Liver (tissue), 9 donors: ENCODE measurements around the gene CGB2. TPM values are rescaled to one million over a fixed set of nuclear protein-coding genes. Genes with fewer than 3 reads are reported as not detected.

ENCODE experiments used
- DNase-seq: peaks from one replicate; pipeline ENCODE4 v3.0.0-alpha.2; 2017; ENCODE audit warnings: low spot score
- H3K27ac ChIP-seq, 2 donors: one replicate each; pipeline ENCODE4 v1.7.0; 2013; ENCODE audit warnings: inconsistent platforms in 2 of 2, low read length in 2 of 2, control low read depth in 1 of 2, low read depth in 1 of 2, mild to moderate bottlenecking in 1 of 2
- H3K27me3 ChIP-seq, 4 donors: one replicate each; pipeline versions ENCODE4 v1.6.1 to v1.7.0; 2013; ENCODE audit warnings: low read length in 3 of 4, inconsistent platforms in 1 of 4, mild to moderate bottlenecking in 1 of 4, moderate library complexity in 1 of 4; ENCODE audit not compliant: control insufficient read depth in 4 of 4, insufficient read depth in 4 of 4
- H3K36me3 ChIP-seq, 4 donors: one replicate each; pipeline versions ENCODE4 v1.6.1 to v1.7.0; 2013; ENCODE audit warnings: low read length in 3 of 4, mild to moderate bottlenecking in 3 of 4, low read depth in 1 of 4, moderate library complexity in 1 of 4; ENCODE audit not compliant: control insufficient read depth in 4 of 4, insufficient read depth in 3 of 4
- H3K4me1 ChIP-seq, 4 donors: one replicate each; pipeline versions ENCODE4 v1.6.1 to v1.7.0; 2013; ENCODE audit warnings: low read length in 3 of 4, mild to moderate bottlenecking in 3 of 4, moderate library complexity in 1 of 4; ENCODE audit not compliant: control insufficient read depth in 4 of 4, insufficient read depth in 4 of 4
- H3K4me3 ChIP-seq, 3 donors: one replicate each; pipeline versions ENCODE4 v1.6.1 to v1.7.0; 2013; ENCODE audit warnings: low read length in 3 of 3, control low read depth in 1 of 3, low read depth in 1 of 3, mild to moderate bottlenecking in 1 of 3
- H3K9ac ChIP-seq, 2 donors: one replicate each; pipeline ENCODE4 v1.7.0; 2013; ENCODE audit warnings: low read length in 2 of 2, mild to moderate bottlenecking in 2 of 2, moderate library complexity in 2 of 2, control low read depth in 1 of 2, low read depth in 1 of 2
- H3K9me3 ChIP-seq, 4 donors: one replicate each; pipeline versions ENCODE4 v1.6.1 to v1.7.0; 2013; ENCODE audit warnings: low read length in 3 of 4; ENCODE audit not compliant: control insufficient read depth in 4 of 4
- CTCF ChIP-seq: fragments of 150-350 bp; IDR thresholded peaks from 2 replicates; pipeline ENCODE4 v1.5.1; 2017; ENCODE audit warnings: improper control_type of control experiment, low read depth, low read length; ENCODE audit not compliant: missing input control
- EGR1 ChIP-seq, 2 donors: IDR thresholded peaks; 2 replicates each; pipeline ENCODE4 v1.6.1; 2016 to 2018; ENCODE audit warnings: antibody characterized with exemption in 2 of 2, low read depth in 2 of 2
- FOXA1 ChIP-seq: IDR thresholded peaks from 2 replicates; pipeline ENCODE4 v1.6.1; 2016; ENCODE audit warnings: antibody characterized with exemption
- FOXA2 ChIP-seq: IDR thresholded peaks from 2 replicates; pipeline ENCODE4 v1.6.1; 2016; ENCODE audit warnings: antibody characterized with exemption
- GABPA ChIP-seq, 2 donors: IDR thresholded peaks in 1 of 2; conservative IDR thresholded peaks in 1 of 2; 2 replicates each; pipeline ENCODE4 v1.6.1; 2016; ENCODE audit warnings: antibody characterized with exemption in 2 of 2, mild to moderate bottlenecking in 1 of 2, moderate library complexity in 1 of 2
- HNF4A ChIP-seq, 2 donors: conservative IDR thresholded peaks; 2 replicates each; pipeline ENCODE4 v1.6.1; 2016; ENCODE audit warnings: antibody characterized with exemption in 2 of 2, mild to moderate bottlenecking in 2 of 2
- HNF4G ChIP-seq: IDR thresholded peaks from 2 replicates; pipeline ENCODE4 v1.6.1; 2016; ENCODE audit warnings: antibody characterized with exemption
- JUND ChIP-seq, 2 donors: IDR thresholded peaks; 2 replicates each; pipeline ENCODE4 v1.6.1; 2016; ENCODE audit warnings: antibody characterized with exemption in 2 of 2
- NR2F2 ChIP-seq: IDR thresholded peaks from 2 replicates; pipeline ENCODE4 v1.6.1; 2016; ENCODE audit warnings: antibody characterized with exemption
- RAD21 ChIP-seq, 2 donors: IDR thresholded peaks; 2 replicates each; pipeline ENCODE4 v1.6.1; 2016; ENCODE audit warnings: antibody characterized with exemption in 2 of 2, mild to moderate bottlenecking in 2 of 2
- RXRA ChIP-seq, 2 donors: IDR thresholded peaks; 2 replicates each; pipeline ENCODE4 v1.6.1; 2017 to 2018; ENCODE audit warnings: antibody characterized with exemption in 2 of 2, mild to moderate bottlenecking in 1 of 2
- SP1 ChIP-seq: IDR thresholded peaks from 2 replicates; pipeline ENCODE4 v1.6.1; 2018; ENCODE audit warnings: antibody characterized with exemption, mild to moderate bottlenecking
- TAF1 ChIP-seq: conservative IDR thresholded peaks from 2 replicates; pipeline ENCODE4 v1.6.1; 2016; ENCODE audit warnings: antibody characterized with exemption, mild to moderate bottlenecking
- YY1 ChIP-seq: IDR thresholded peaks from 2 replicates; pipeline ENCODE4 v1.6.1; 2016; ENCODE audit warnings: antibody characterized with exemption, mild to moderate bottlenecking
- ZBTB33 ChIP-seq: IDR thresholded peaks from 2 replicates; pipeline ENCODE4 v1.6.1; 2016; ENCODE audit warnings: antibody characterized with exemption
- WGBS: extraction: QIAGEN DNeasy Blood & Tissue Kit; methylation state at CpG from one replicate; pipeline ENCODE4 v1.1.7; 2013; 5-methylcytosine and 5-hydroxymethylcytosine counted together
- polyA plus RNA-seq, 2 donors: library from polyadenylated mRNA; stranded (reverse) in 1 of 2; unstranded in 1 of 2; fragments of 200-250 nt in 1 of 2; fragments of >200 nt in 1 of 2; fragmentation: Nextera tagmentation in 1 of 2; extraction: Ambion mirVana in 1 of 2; gene quantifications; one replicate each; pipeline versions ENCODE4 v1.2.1 to v1.2.3, GENCODE V29; 2013 to 2015
- total RNA-seq, 2 donors: library from RNA; depleted of rRNA; stranded (reverse); fragments of >200 nt; gene quantifications; one replicate each; pipeline ENCODE4 v1.2.3, GENCODE V29; 2014
- TF ChIP-seq, protein P1 (sequence below): IDR thresholded peaks from 2 replicates; pipeline ENCODE4 v1.6.1; 2016; ENCODE audit warnings: antibody characterized with exemption, mild to moderate bottlenecking
- TF ChIP-seq, protein P2 (sequence below): IDR thresholded peaks from 2 replicates; pipeline ENCODE4 v1.6.1; 2016; ENCODE audit warnings: antibody characterized with exemption
- TF ChIP-seq, protein P3 (sequence below): IDR thresholded peaks from 2 replicates; pipeline ENCODE4 v1.6.1; 2016; ENCODE audit warnings: antibody characterized with exemption
- donor health status: healthy.
- donor health status: healthy.
- donor health status: healthy.
- donor health status: healthy.
- donor health status: healthy.

CGB2 gene
- total and polyA plus RNA-seq, 4 donors = not detected

GRCh38 chr19:48991873-48992580 is 39.7 kb upstream of the CGB2 start:
- Histone ChIP-seq H3K4me1 (peaks cover 12 to 28% (median 17%) of the 10 kb centered on the region in 4 donors), H3K27ac (peak overlapping the region; percentile 89 to 99), H3K9me3 (no peaks in the 10 kb centered on the region), H3K36me3 (peaks cover 2 to 10% (median 6%) of the 10 kb centered on the region in 4 donors), H3K27me3 (no peaks in the 10 kb centered on the region), H3K9ac (peak overlapping the region; percentile 60 to 98), H3K4me3 (peak overlapping the region; percentile 58 to 96 (median 71))
- TF ChIP-seq, protein P1, sequence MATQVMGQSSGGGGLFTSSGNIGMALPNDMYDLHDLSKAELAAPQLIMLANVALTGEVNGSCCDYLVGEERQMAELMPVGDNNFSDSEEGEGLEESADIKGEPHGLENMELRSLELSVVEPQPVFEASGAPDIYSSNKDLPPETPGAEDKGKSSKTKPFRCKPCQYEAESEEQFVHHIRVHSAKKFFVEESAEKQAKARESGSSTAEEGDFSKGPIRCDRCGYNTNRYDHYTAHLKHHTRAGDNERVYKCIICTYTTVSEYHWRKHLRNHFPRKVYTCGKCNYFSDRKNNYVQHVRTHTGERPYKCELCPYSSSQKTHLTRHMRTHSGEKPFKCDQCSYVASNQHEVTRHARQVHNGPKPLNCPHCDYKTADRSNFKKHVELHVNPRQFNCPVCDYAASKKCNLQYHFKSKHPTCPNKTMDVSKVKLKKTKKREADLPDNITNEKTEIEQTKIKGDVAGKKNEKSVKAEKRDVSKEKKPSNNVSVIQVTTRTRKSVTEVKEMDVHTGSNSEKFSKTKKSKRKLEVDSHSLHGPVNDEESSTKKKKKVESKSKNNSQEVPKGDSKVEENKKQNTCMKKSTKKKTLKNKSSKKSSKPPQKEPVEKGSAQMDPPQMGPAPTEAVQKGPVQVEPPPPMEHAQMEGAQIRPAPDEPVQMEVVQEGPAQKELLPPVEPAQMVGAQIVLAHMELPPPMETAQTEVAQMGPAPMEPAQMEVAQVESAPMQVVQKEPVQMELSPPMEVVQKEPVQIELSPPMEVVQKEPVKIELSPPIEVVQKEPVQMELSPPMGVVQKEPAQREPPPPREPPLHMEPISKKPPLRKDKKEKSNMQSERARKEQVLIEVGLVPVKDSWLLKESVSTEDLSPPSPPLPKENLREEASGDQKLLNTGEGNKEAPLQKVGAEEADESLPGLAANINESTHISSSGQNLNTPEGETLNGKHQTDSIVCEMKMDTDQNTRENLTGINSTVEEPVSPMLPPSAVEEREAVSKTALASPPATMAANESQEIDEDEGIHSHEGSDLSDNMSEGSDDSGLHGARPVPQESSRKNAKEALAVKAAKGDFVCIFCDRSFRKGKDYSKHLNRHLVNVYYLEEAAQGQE = peak; percentile 24
- no peak for TF ChIP-seq SP1
- WGBS = 33% methylated on average over 8 of the region's 8 CpGs
- DNase-seq = no peak

- Histone ChIP-seq H3K27ac (peak overlapping the region; percentile 89 to 99), H3K9ac (peak overlapping the region; percentile 60 to 98), H3K27me3 (no peaks in the 10 kb centered on the region), H3K4me1 (peaks cover 12 to 28% (median 17%) of the 10 kb centered on the region in 4 donors), H3K9me3 (no peaks in the 10 kb centered on the region), H3K36me3 (peaks cover 2 to 8% (median 4%) of the 10 kb centered on the region in 4 donors), H3K4me3 (peak overlapping the region; percentile 58 to 96 (median 71))
- WGBS = under 1% methylated on average over 20 of the region's 20 CpGs
- no peak for DNase-seq
- TF ChIP-seq SP1 = no peak
- no peak for TF ChIP-seq CTCF
- no peak for TF ChIP-seq NR2F2
- TF ChIP-seq RXRA (IDR thresholded peaks at IDR 0.05) = no peak
- no peak for TF ChIP-seq ZBTB33
- no peak for TF ChIP-seq JUND (IDR thresholded peaks at IDR 0.05)
- TF ChIP-seq YY1 = no peak
- no peak for TF ChIP-seq RAD21 (IDR thresholded peaks at IDR 0.05)
- TF ChIP-seq TAF1 = no peak
- TF ChIP-seq GABPA (IDR thresholded peaks at IDR 0.05 in 1 of 2, conservative IDR thresholded peaks at IDR 0.05 in 1 of 2) = no peak
- TF ChIP-seq, protein P2, sequence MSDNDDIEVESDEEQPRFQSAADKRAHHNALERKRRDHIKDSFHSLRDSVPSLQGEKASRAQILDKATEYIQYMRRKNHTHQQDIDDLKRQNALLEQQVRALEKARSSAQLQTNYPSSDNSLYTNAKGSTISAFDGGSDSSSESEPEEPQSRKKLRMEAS = no peak
- TF ChIP-seq, protein P3, sequence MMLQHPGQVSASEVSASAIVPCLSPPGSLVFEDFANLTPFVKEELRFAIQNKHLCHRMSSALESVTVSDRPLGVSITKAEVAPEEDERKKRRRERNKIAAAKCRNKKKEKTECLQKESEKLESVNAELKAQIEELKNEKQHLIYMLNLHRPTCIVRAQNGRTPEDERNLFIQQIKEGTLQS = no peak
- TF ChIP-seq FOXA2 = no peak
- TF ChIP-seq EGR1 (IDR thresholded peaks at IDR 0.05; ENCODE audit: low read depth in 2 of 2) = no peak
- TF ChIP-seq FOXA1 = no peak
- TF ChIP-seq HNF4G = no peak
- TF ChIP-seq, protein P1 = no peak
- no peak for TF ChIP-seq HNF4A (conservative IDR thresholded peaks at IDR 0.05)
Observed at GRCh38 chr19:48992581-48993174, 39.0 kb upstream of the CGB2 start.
